IPS DF 6.9 (cell line): Measurements from ENCODE around the gene ACE.

Experiments
- DNase-seq: peaks from one replicate; pipeline ENCODE4 v3.0.0-alpha.2; 2013; ENCODE audit warnings: low read depth, low spot score
- H3K27ac ChIP-seq: one replicate; pipeline ENCODE4 v1.5.1; 2013; ENCODE audit warnings: low read length, control low read depth
- H3K27me3 ChIP-seq: 2 replicates; pipeline ENCODE4 v1.6.1; 2013; ENCODE audit warnings: mild to moderate bottlenecking, low read length; ENCODE audit not compliant: control insufficient read depth, insufficient read depth
- H3K36me3 ChIP-seq: 2 replicates; pipeline ENCODE4 v1.6.1; 2013; ENCODE audit warnings: low read length; ENCODE audit not compliant: control insufficient read depth, insufficient read depth
- H3K4me1 ChIP-seq: 2 replicates; pipeline ENCODE4 v1.6.1; 2013; ENCODE audit warnings: low read length; ENCODE audit not compliant: control insufficient read depth, insufficient read depth
- H3K4me3 ChIP-seq: 2 replicates; pipeline ENCODE4 v1.5.1; 2013; ENCODE audit warnings: mild to moderate bottlenecking, low read length
- H3K9me3 ChIP-seq: 2 replicates; pipeline ENCODE4 v1.6.1; 2013; ENCODE audit warnings: low read length, inconsistent platforms; ENCODE audit not compliant: control insufficient read depth, insufficient read depth
- WGBS: extraction: QIAGEN DNeasy Blood & Tissue Kit; methylation state at CpG from one replicate; pipeline ENCODE4 v1.1.7; 2013; ENCODE audit warnings: mixed read lengths, missing lambda C conversion rate; ENCODE audit not compliant: insufficient read length, insufficient coverage; 5-methylcytosine and 5-hydroxymethylcytosine counted together

The ACE gene

DNA sequence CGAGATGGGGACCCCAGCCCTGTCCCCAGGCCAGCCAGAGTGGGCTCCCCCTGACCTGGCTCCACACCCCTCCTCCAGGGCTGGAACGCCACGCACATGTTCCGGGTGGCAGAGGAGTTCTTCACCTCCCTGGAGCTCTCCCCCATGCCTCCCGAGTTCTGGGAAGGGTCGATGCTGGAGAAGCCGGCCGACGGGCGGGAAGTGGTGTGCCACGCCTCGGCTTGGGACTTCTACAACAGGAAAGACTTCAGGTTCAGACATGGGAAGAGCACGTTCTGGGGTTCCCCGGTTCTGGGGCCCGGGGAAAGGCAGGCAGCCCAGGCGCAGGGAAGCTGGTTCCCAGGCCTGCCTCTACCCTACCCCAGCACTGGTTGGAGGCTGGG lies 4.6 kb downstream of the ACE start:
- no peak for DNase-seq
- H3K4me3 ChIP-seq, result no peak overlapping the region
- WGBS, result no CpG with 5 or more reads among the region's 16 CpGs
- H3K9me3 ChIP-seq, result no peaks in the 10 kb centered on the region
- peaks cover 1% of the 10 kb centered on the region; the same call in 1 of the 2 replicates for H3K4me1 ChIP-seq
- H3K27me3 ChIP-seq, result no peaks in the 10 kb centered on the region
- H3K27ac ChIP-seq, result no peak overlapping the region
- H3K36me3 ChIP-seq, result no peaks in the 10 kb centered on the region

DNA sequence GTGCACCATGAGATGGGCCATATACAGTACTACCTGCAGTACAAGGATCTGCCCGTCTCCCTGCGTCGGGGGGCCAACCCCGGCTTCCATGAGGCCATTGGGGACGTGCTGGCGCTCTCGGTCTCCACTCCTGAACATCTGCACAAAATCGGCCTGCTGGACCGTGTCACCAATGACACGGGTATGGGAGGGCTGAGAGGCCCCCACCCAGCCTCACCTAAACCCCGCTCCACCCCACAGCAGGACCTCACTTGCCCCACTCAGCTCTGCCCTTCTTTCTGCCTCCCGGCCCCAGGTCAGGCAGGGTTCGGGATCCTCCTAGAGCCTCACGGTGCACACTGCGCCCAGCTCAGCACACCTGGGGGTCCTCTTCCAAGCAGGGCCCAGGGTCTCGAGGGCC lies 5.6 kb downstream of the ACE start:
- DNase-seq, result no peak
- Histone ChIP-seq H3K36me3 (no peaks in the 10 kb centered on the region), H3K4me3 (no peak overlapping the region), H3K27me3 (no peaks in the 10 kb centered on the region), H3K9me3 (no peaks in the 10 kb centered on the region), H3K27ac (no peak overlapping the region), H3K4me1 (peaks cover 1% of the 10 kb centered on the region; the same call in 1 of the 2 replicates)
- no CpG with 5 or more reads among the region's 16 CpGs for WGBS

DNA sequence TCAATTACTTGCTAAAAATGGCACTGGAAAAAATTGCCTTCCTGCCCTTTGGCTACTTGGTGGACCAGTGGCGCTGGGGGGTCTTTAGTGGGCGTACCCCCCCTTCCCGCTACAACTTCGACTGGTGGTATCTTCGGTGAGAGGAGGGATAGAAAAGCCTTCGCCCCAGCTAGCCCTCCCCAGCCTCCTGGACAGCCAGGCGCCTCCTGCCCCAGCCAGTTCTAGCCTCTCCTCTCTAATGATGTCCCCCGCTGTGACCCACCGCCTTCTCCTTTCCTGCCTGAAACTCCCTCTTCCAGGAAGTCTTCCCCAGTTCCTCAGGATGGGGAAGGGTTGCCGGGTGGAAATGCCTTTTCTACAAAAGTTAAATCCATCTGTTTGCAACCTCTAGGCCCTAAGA lies 6.2 kb downstream of the ACE start:
- H3K4me1 ChIP-seq, result peaks cover 1% of the 10 kb centered on the region; the same call in 1 of the 2 replicates
- H3K27ac ChIP-seq, result no peak overlapping the region
- no peaks in the 10 kb centered on the region for H3K9me3 ChIP-seq
- no CpG with 5 or more reads among the region's 10 CpGs for WGBS
- H3K4me3 ChIP-seq, result no peak overlapping the region
- H3K36me3 ChIP-seq, result no peaks in the 10 kb centered on the region
- DNase-seq, result no peak
- H3K27me3 ChIP-seq, result no peaks in the 10 kb centered on the region

DNA sequence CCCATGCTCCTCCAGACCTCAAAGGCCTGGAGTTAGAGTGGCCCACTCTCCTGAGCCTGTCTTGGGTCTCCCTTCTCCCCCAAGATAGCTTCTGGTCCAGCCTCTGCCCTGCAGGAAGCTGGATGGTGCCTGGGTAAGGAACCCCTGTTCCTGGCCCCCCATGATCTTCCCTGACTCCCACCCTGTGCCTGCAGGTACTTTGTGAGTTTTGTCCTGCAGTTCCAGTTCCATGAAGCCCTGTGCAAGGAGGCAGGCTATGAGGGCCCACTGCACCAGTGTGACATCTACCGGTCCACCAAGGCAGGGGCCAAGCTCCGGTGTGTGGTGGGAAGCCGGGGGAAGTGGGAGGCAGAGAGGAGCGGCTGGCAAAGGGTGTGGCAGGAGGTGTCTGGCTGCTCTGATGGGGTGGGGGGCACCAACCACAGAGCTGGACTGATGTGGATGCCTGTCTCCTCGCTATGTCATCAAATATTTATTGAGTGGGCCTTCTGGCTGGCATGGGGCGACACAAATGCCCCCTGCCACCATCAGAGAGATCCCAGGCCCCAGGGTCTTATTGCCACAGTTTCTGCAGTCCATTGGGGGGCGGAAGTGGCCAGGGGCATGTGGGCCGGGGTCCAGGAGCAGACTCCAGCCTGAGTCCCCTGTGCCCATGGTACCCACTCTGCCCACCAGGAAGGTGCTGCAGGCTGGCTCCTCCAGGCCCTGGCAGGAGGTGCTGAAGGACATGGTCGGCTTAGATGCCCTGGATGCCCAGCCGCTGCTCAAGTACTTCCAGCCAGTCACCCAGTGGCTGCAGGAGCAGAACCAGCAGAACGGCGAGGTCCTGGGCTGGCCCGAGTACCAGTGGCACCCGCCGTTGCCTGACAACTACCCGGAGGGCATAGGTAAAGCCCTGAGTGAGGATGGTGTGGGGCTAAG lies 7.1 kb downstream of the ACE start:
- H3K36me3 ChIP-seq, result no peaks in the 10 kb centered on the region

DNA sequence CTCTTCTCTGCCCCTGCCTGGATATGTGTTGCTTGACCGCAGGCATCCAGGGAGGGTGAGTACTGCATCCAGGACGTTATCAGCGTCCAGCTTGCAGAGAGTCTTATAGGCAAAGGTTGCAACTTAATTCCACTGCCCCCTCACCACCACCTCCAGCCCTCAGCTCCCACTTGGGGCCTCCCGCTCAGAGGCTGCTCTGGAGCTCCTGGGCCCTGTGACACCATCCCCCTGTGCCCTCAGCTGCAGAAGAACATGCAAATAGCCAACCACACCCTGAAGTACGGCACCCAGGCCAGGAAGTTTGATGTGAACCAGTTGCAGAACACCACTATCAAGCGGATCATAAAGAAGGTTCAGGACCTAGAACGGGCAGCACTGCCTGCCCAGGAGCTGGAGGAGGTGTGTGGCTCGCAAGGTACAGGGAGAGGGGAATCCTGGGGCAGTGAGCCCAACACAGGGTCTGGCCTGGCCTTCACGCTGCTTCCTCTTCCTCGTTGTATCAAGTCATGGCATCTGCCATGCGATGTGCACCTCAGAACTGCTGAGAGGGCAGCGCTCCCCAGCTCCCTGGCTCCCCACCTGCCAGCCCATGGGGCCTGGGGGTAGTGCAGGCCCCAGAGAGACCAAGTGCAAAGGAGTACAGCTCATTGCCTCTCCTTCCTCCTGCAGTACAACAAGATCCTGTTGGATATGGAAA lies 9.6 kb downstream of the ACE start:
- Histone ChIP-seq H3K27me3 (no peaks in the 10 kb centered on the region), H3K9me3 (no peaks in the 10 kb centered on the region), H3K36me3 (no peaks in the 10 kb centered on the region), H3K4me1 (no peaks in the 10 kb centered on the region), H3K27ac (no peak overlapping the region), H3K4me3 (no peak overlapping the region)
- WGBS, result no CpG with 5 or more reads among the region's 12 CpGs
- no peak for DNase-seq

More for the DNA sequence above, 7.1 kb downstream of the ACE start:
- Histone ChIP-seq H3K27ac (no peak overlapping the region), H3K27me3 (no peaks in the 10 kb centered on the region), H3K4me3 (no peak overlapping the region), H3K9me3 (no peaks in the 10 kb centered on the region), H3K4me1 (no peaks in the 10 kb centered on the region)
- no CpG with 5 or more reads among the region's 16 CpGs for WGBS
- no peak for DNase-seq

DNA sequence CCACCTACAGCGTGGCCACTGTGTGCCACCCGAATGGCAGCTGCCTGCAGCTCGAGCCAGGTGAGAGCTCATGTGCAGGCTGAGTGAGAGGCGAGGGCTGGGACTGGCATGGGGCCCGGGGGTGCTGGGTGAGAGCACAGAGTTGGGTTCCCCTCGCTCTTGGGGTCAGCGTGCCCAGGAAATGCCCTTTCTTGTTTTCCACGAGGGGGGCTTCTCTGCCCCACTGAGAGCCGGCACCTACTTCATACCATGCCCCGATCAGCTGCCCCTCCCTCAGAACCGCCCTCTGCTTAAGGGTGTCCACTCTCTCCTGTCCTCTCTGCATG lies 10.1 kb downstream of the ACE start:
- H3K9me3 ChIP-seq, result no peaks in the 10 kb centered on the region
- no peak for DNase-seq
- H3K4me3 ChIP-seq, result no peak overlapping the region
- H3K27ac ChIP-seq, result no peak overlapping the region
- H3K4me1 ChIP-seq, result no peaks in the 10 kb centered on the region
- no CpG with 5 or more reads among the region's 11 CpGs for WGBS
- no peaks in the 10 kb centered on the region for H3K36me3 ChIP-seq
- H3K27me3 ChIP-seq, result no peaks in the 10 kb centered on the region

DNA sequence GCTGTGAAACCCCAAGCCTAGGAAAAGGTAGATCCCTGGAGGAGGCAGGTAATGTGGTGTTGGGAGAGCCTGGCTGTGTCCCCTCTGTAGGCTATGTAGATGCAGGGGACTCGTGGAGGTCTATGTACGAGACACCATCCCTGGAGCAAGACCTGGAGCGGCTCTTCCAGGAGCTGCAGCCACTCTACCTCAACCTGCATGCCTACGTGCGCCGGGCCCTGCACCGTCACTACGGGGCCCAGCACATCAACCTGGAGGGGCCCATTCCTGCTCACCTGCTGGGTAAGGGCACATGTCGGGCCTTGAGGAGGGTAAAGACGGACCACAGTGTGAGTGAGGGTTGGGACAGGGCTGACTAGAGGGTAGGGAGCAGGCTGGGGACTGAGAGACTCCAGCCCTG lies 12.0 kb downstream of the ACE start:
- H3K36me3 ChIP-seq, result no peaks in the 10 kb centered on the region
- H3K27ac ChIP-seq, result no peak overlapping the region
- no CpG with 5 or more reads among the region's 10 CpGs for WGBS
- DNase-seq, result no peak
- no peaks in the 10 kb centered on the region for H3K27me3 ChIP-seq
- H3K9me3 ChIP-seq, result no peaks in the 10 kb centered on the region
- H3K4me3 ChIP-seq, result no peak overlapping the region
- H3K4me1 ChIP-seq, result no peaks in the 10 kb centered on the region

DNA sequence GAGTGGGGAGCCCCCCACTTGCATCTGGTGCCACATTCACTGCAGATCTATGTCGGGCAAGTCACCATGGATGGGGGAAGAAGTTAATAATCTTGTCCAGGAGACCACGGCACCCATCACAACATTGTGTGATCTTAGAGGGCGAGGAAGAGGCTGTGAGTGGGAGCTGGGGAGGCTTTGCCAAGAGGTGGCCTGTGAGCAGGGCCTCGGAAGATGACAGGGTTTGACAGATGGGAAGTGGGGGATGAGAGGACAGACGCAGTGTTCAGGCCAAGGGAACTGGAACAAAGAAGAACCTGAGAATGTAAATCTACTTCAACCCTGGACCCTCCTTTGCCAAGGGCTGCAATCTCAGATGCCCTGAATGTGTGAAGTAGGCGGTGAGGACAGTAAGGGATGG lies 12.4 kb downstream of the ACE start:
- Histone ChIP-seq H3K27me3 (no peaks in the 10 kb centered on the region), H3K36me3 (no peaks in the 10 kb centered on the region), H3K27ac (no peak overlapping the region), H3K4me3 (no peak overlapping the region), H3K4me1 (no peaks in the 10 kb centered on the region), H3K9me3 (no peaks in the 10 kb centered on the region)
- no CpG with 5 or more reads among the region's 6 CpGs for WGBS
- no peak for DNase-seq

DNA sequence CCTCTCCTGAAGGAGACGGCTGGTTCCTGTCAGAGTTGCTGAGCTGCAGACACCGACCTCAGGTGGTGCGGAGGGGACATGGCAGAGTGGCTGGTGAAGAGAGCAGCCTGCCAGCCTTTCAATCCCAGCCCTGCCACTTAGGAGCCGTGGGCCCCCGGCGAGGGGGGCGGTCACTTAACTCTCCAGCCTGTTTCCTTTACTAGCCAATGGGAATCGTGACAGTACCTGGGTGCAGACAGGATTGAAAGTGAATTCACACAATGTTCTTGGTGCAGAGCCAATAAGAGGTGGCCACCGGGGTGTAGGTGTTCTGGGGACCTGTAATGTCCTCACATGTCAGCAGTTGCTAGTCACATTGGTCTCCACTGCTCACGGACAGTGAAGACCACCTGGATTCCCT lies 13.5 kb downstream of the ACE start:
- no peak overlapping the region for H3K4me3 ChIP-seq
- no peak overlapping the region for H3K27ac ChIP-seq
- H3K36me3 ChIP-seq, result no peaks in the 10 kb centered on the region
- WGBS, result no CpG with 5 or more reads among the region's 10 CpGs
- no peak for DNase-seq
- H3K4me1 ChIP-seq, result no peaks in the 10 kb centered on the region
- H3K27me3 ChIP-seq, result no peaks in the 10 kb centered on the region
- H3K9me3 ChIP-seq, result no peaks in the 10 kb centered on the region

DNA sequence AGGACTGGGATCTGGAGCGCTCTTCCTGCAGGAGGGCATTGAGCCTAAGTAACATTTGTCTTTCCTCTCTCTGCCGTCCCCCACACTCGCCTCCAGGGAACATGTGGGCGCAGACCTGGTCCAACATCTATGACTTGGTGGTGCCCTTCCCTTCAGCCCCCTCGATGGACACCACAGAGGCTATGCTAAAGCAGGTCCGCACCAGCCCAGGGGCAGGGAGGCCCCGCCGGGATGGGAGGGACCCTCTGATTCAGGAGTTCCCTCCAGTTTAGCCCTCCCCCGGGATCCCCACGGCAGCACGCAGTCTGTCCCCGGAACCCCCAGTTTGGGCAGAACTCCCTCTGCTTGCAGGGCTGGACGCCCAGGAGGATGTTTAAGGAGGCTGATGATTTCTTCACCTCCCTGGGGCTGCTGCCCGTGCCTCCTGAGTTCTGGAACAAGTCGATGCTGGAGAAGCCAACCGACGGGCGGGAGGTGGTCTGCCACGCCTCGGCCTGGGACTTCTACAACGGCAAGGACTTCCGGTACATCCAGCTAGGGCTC lies 14.1 kb downstream of the ACE start:
- Histone ChIP-seq H3K27me3 (no peaks in the 10 kb centered on the region), H3K36me3 (no peaks in the 10 kb centered on the region), H3K9me3 (no peaks in the 10 kb centered on the region), H3K4me1 (no peaks in the 10 kb centered on the region), H3K4me3 (no peak overlapping the region), H3K27ac (no peak overlapping the region)
- WGBS, result no CpG with 5 or more reads among the region's 22 CpGs
- DNase-seq, result no peak
